NT2/D1 (cell line): ENCODE measurements around the gene PTGIS.

Source experiments
- SUZ12 ChIP-seq: IDR thresholded peaks from 2 replicates; pipeline ENCODE4 v1.6.1; 2011; ENCODE audit not compliant: insufficient read length, insufficient read depth; ENCODE audit errors: extremely low read depth
- ZNF274 ChIP-seq: IDR thresholded peaks from 2 replicates; pipeline ENCODE4 v1.6.1; 2011; ENCODE audit warnings: mild to moderate bottlenecking, low read depth, low read length

GRCh38 chr20:49475292-49476015 lies 92.5 kb downstream of the PTGIS start:
- TF ChIP-seq SUZ12 (no peak), ZNF274 (no peak)
